Astrocyte (in vitro differentiated cells and primary cell): ENCODE data around the gene TBC1D9. TPM values are rescaled to one million over a fixed set of nuclear protein-coding genes. Genes with fewer than 3 reads are reported as not detected.
A peak's percentile ranks its signal among the peaks of the same experiment; 100 is the strongest.

Experiments used
- DNase-seq: peaks from one replicate; pipeline ENCODE4 v3.0.0-alpha.2; 2010; ENCODE audit warnings: low read depth
- FAIRE-seq: peaks from 2 replicates; lab custom pipeline; 2011; peaks lifted over from hg19 to GRCh38; lab: Jason Lieb, UNC
- H2AFZ ChIP-seq: 2 replicates; pipeline ENCODE4 v1.6.0; 2012; ENCODE audit warnings: low read depth, low read length, inconsistent platforms
- H3K27ac ChIP-seq: 2 replicates; pipeline ENCODE4 v1.5.1; 2011; ENCODE audit warnings: low read depth, low read length, inconsistent platforms
- H3K27me3 ChIP-seq: 2 replicates; pipeline ENCODE4 v1.6.0; 2011; ENCODE audit warnings: low read length, inconsistent platforms; ENCODE audit not compliant: insufficient read depth
- H3K36me3 ChIP-seq: 2 replicates; pipeline ENCODE4 v1.5.1; 2011; ENCODE audit warnings: low read length, inconsistent platforms; ENCODE audit not compliant: insufficient read depth
- H3K4me1 ChIP-seq: 2 replicates; pipeline ENCODE4 v1.5.1; 2011; ENCODE audit warnings: low read length, inconsistent platforms; ENCODE audit not compliant: insufficient read depth
- H3K4me2 ChIP-seq: 2 replicates; pipeline ENCODE4 v1.6.0; 2012; ENCODE audit warnings: low read length, inconsistent platforms
- H3K4me3 ChIP-seq: 2 replicates; pipeline ENCODE4 v1.5.1; 2011; ENCODE audit warnings: low read depth, mild to moderate bottlenecking, low read length, inconsistent platforms; ENCODE audit not compliant: insufficient read depth
- H3K79me2 ChIP-seq: 2 replicates; pipeline ENCODE4 v1.6.0; 2012; ENCODE audit warnings: mild to moderate bottlenecking, low read length, inconsistent platforms; ENCODE audit not compliant: insufficient read depth
- H3K9ac ChIP-seq: 2 replicates; pipeline ENCODE4 v1.6.0; 2012; ENCODE audit warnings: mild to moderate bottlenecking, low read length, inconsistent platforms
- H3K9me3 ChIP-seq: 2 replicates; pipeline ENCODE4 v1.5.1; 2012; ENCODE audit warnings: low read depth, mild to moderate bottlenecking, low read length, inconsistent platforms; ENCODE audit not compliant: insufficient read depth
- H4K20me1 ChIP-seq: 2 replicates; pipeline ENCODE4 v1.6.0; 2012; ENCODE audit warnings: low read length, inconsistent platforms; ENCODE audit not compliant: insufficient read depth
- H3K27ac Mint-ChIP-seq: one replicate; pipeline ENCODE4 v1.8.0; 2021; ENCODE audit warnings: mild to moderate bottlenecking, mixed read lengths; ENCODE audit not compliant: unreplicated experiment
- H3K27me3 Mint-ChIP-seq: one replicate; pipeline ENCODE4 v1.8.0; 2021; ENCODE audit warnings: low read depth, mixed read lengths; ENCODE audit not compliant: unreplicated experiment
- H3K36me3 Mint-ChIP-seq: one replicate; pipeline ENCODE4 v1.8.0; 2021; ENCODE audit warnings: low read depth, mixed read lengths; ENCODE audit not compliant: unreplicated experiment
- H3K4me1 Mint-ChIP-seq: one replicate; pipeline ENCODE4 v1.8.0; 2021; ENCODE audit warnings: low read depth, mixed read lengths; ENCODE audit not compliant: unreplicated experiment
- H3K4me3 Mint-ChIP-seq: one replicate; pipeline ENCODE4 v1.8.0; 2021; ENCODE audit warnings: mild to moderate bottlenecking, moderate library complexity, mixed read lengths; ENCODE audit not compliant: unreplicated experiment
- H3K9me3 Mint-ChIP-seq: one replicate; pipeline ENCODE4 v1.8.0; 2021; ENCODE audit warnings: mild to moderate bottlenecking, mixed read lengths; ENCODE audit not compliant: unreplicated experiment
- CTCF ChIP-seq: IDR thresholded peaks from 2 replicates; pipeline ENCODE4 v1.5.1; 2011; ENCODE audit warnings: low read depth, mild to moderate bottlenecking, inconsistent platforms, low read length, moderate library complexity; ENCODE audit not compliant: insufficient read depth
- EZH2 ChIP-seq: IDR thresholded peaks from 2 replicates; pipeline ENCODE4 v1.6.1; 2012; ENCODE audit warnings: mild to moderate bottlenecking, low read length, inconsistent platforms; ENCODE audit not compliant: insufficient read depth
- total RNA-seq: library from RNA; stranded (reverse); gene quantifications from 2 replicates; pipeline ENCODE4 v1.2.1, GENCODE V29; 2021

TBC1D9 gene
- total RNA-seq, 1 donor from 2014 or later, result 31.6 TPM

GRCh38 chr4:140637836-140638235, 118.3 kb downstream of the TBC1D9 start:
- H3K27me3 ChIP-seq, result no peaks in the 10 kb centered on the region
- no peaks in the 10 kb centered on the region for H3K9me3 ChIP-seq
- H3K4me2 ChIP-seq, result no peak overlapping the region
- Mint-ChIP-seq H3K36me3 (peaks cover 22% of the 10 kb centered on the region), H3K4me1 (peaks cover 18% of the 10 kb centered on the region), H3K9me3 (no peaks in the 10 kb centered on the region), H3K4me3 (no peak overlapping the region), H3K27ac (no peak overlapping the region), H3K27me3 (no peaks in the 10 kb centered on the region)
- no peak overlapping the region for H3K27ac ChIP-seq
- H3K79me2 ChIP-seq, result no peaks in the 10 kb centered on the region
- H3K4me1 ChIP-seq, result peaks cover 8% of the 10 kb centered on the region
- FAIRE-seq, result no peak
- H3K9ac ChIP-seq, result no peak overlapping the region
- DNase-seq, result no peak
- no peak overlapping the region for H2AFZ ChIP-seq
- no peaks in the 10 kb centered on the region for H4K20me1 ChIP-seq
- no peak overlapping the region for H3K4me3 ChIP-seq
- TF ChIP-seq EZH2 (no peak), CTCF (peak; percentile 22)
- peaks cover 3% of the 10 kb centered on the region for H3K36me3 ChIP-seq

- H3K4me1 Mint-ChIP-seq, result peaks cover 18% of the 10 kb centered on the region
- FAIRE-seq, result no peak
- TF ChIP-seq CTCF (no peak), EZH2 (no peak)
- peak overlapping the region; percentile 57 for H3K4me2 ChIP-seq
- H3K27ac Mint-ChIP-seq, result peak overlapping the region; percentile 54
- peak; percentile 42 for DNase-seq
- no peak overlapping the region for H2AFZ ChIP-seq
- H3K4me3 Mint-ChIP-seq, result no peak overlapping the region
- H3K4me1 ChIP-seq, result peaks cover 8% of the 10 kb centered on the region
- H3K9me3 ChIP-seq, result no peaks in the 10 kb centered on the region
- H3K27ac ChIP-seq, result no peak overlapping the region
- no peaks in the 10 kb centered on the region for H3K9me3 Mint-ChIP-seq
- H3K27me3 ChIP-seq, result no peaks in the 10 kb centered on the region
- no peaks in the 10 kb centered on the region for H3K79me2 ChIP-seq
- H3K4me3 ChIP-seq, result no peak overlapping the region
- H3K36me3 Mint-ChIP-seq, result peaks cover 19% of the 10 kb centered on the region
- no peaks in the 10 kb centered on the region for H3K36me3 ChIP-seq
- H3K9ac ChIP-seq, result no peak overlapping the region
- H4K20me1 ChIP-seq, result no peaks in the 10 kb centered on the region
- no peaks in the 10 kb centered on the region for H3K27me3 Mint-ChIP-seq
Observed at GRCh38 chr4:140635606-140636005, 120.6 kb downstream of the TBC1D9 start.

GRCh38 chr4:140633951-140634350, 122.2 kb downstream of the TBC1D9 start:
- Mint-ChIP-seq H3K36me3 (peaks cover 19% of the 10 kb centered on the region), H3K27me3 (no peaks in the 10 kb centered on the region), H3K4me1 (peaks cover 18% of the 10 kb centered on the region), H3K4me3 (no peak overlapping the region), H3K27ac (no peak overlapping the region), H3K9me3 (no peaks in the 10 kb centered on the region)
- Histone ChIP-seq H3K4me1 (peaks cover 8% of the 10 kb centered on the region), H3K36me3 (no peaks in the 10 kb centered on the region), H3K4me3 (no peak overlapping the region), H3K27ac (no peak overlapping the region), H3K9ac (no peak overlapping the region), H3K4me2 (no peak overlapping the region), H3K79me2 (no peaks in the 10 kb centered on the region), H3K27me3 (no peaks in the 10 kb centered on the region), H4K20me1 (no peaks in the 10 kb centered on the region), H3K9me3 (no peaks in the 10 kb centered on the region), H2AFZ (no peak overlapping the region)
- DNase-seq (no peak), FAIRE-seq (no peak)
- TF ChIP-seq EZH2 (no peak), CTCF (no peak)
